Measurements from ENCODE around the gene ITGA2B. TPM values are rescaled to one million over a fixed set of nuclear protein-coding genes. Genes with fewer than 3 reads are reported as not detected.

The ITGA2B gene
- total and polyA plus RNA-seq, 10 of the 15 experiments (the other 5 are each of a cell fraction or from before 2014, with no cell fraction given), result 0.04 to 0.51 (median 0.21) TPM; not detected in 1

GRCh38 chr17:44436336-44436735 is 46.9 kb upstream of the ITGA2B start:
- ATAC-seq (no peak), FAIRE-seq (no peak), DNase-seq (ENCODE audit: low read depth, low spot score) (no peak)
- Histone ChIP-seq H3K4me1 (ENCODE audit: control insufficient read depth, insufficient read depth, low read length) (peaks cover 4% of the 10 kb centered on the region; the same call in 1 of the 2 replicates), H4K20me1 (ENCODE audit: control insufficient read depth, insufficient read depth) (no peaks in the 10 kb centered on the region), H3K27me3 (replicated peaks in 1 of 2; ENCODE audit: control insufficient read depth in 2 of 2, insufficient read depth in 2 of 2, low read length in 1 of 2) (no peaks in the 10 kb centered on the region), H2AFZ (ENCODE audit: control insufficient read depth, low read depth, low read length) (no peak overlapping the region), H3K9me3 (replicated peaks; ENCODE audit: control insufficient read depth, insufficient read depth, low read length) (no peaks in the 10 kb centered on the region), H3K4me3 (no peak overlapping the region), H3K9ac (ENCODE audit: control insufficient read depth, insufficient read depth, low read length) (no peak overlapping the region), H3K27ac (ENCODE audit: control insufficient read depth, insufficient read depth) (no peak overlapping the region), H3K79me2 (ENCODE audit: control insufficient read depth, insufficient read depth, low read length) (peaks cover 2% of the 10 kb centered on the region; the same call in 1 of the 2 replicates), H3K4me2 (ENCODE audit: control insufficient read depth, insufficient read depth) (no peak overlapping the region), H3K36me3 (ENCODE audit: control insufficient read depth in 2 of 2, insufficient read depth in 2 of 2, low read length in 1 of 2) (peaks cover 2 to 8% of the 10 kb centered on the region in 2 experiments)
- in situ Hi-C loops (cut with MboI), result no loop called here
- ChIA-PET POLR2A (interaction anchor here (0.7 to 0.9 kb wide), 4 partner anchors 11 to 474 kb away, joined by 3 to 8 read pairs (median 5); no protein-coding TSS in a partner anchor), CTCF (interaction anchor here (1.0 to 1.2 kb wide), 2 partner anchors 22 to 87 kb away, joined by 3 read pairs; no protein-coding TSS in a partner anchor), SMC1A (ENCODE audit: uncharacterized antibody, unreplicated experiment) (no interaction called here), RAD21 (ENCODE audit: unreplicated experiment) (interaction anchor here (0.5 kb wide), 1 partner anchor 526 kb away, joined by 3 read pairs; no protein-coding TSS in a partner anchor)
- no TSS peak for BruUV-seq (replicated peaks)
- TF ChIP-seq ZNF24 (IDR thresholded peaks at IDR 0.05), result no peak
- TF ChIP-seq RCOR1 (conservative IDR thresholded peaks at IDR 0.05; ENCODE audit: low read depth, low read length), result no peak
- TF ChIP-seq ESRRA (IDR thresholded peaks at IDR 0.05; ENCODE audit: low read length), result no peak
- TF ChIP-seq TBL1XR1 (IDR thresholded peaks at IDR 0.05; ENCODE audit: low read depth, low read length), result no peak
- TF ChIP-seq IRF4 (IDR thresholded peaks at IDR 0.05; ENCODE audit: low read depth, low read length), result no peak
- no peak for TF ChIP-seq CBX3 (IDR thresholded peaks at IDR 0.05; ENCODE audit: borderline replicate concordance, low read depth)
- no peak for TF ChIP-seq MTA3 (IDR thresholded peaks at IDR 0.05; ENCODE audit: borderline replicate concordance, low read length)
- no peak for TF ChIP-seq CHD4 (IDR thresholded peaks at IDR 0.05)
- TF ChIP-seq ATF7 (IDR thresholded peaks at IDR 0.05; ENCODE audit: low read depth), result no peak
- TF ChIP-seq RBBP5 (conservative IDR thresholded peaks at IDR 0.05), result no peak
- 94% methylated on average over 2 of the region's 2 CpGs for WGBS (ENCODE audit: insufficient coverage, insufficient replicate concordance, low lambda C conversion rate, missing lambda C conversion rate)
- intact Hi-C loops (cut with micrococcal nuclease; ENCODE audit: unreplicated experiment), result no loop called here

Measured in GM12878 (cell line).